Forelimb muscle (tissue), 1 donor: ENCODE results near the gene MAN2B1. TPM values are rescaled to one million over a fixed set of nuclear protein-coding genes. Genes with fewer than 3 reads are reported as not detected.
"Not testable (repeated sequence)": the region's sequence is repeated elsewhere in the genome, so short reads cannot be mapped to it uniquely, and the experiment has no call there.

ENCODE experiments used
- DNase-seq: peaks from one replicate; pipeline ENCODE4 v3.0.0-alpha.2; 2013; ENCODE audit warnings: low read depth
- polyA plus RNA-seq: library from polyadenylated mRNA; unstranded; fragments of 120-200 nt; gene quantifications from one replicate; pipeline ENCODE4 v1.2.1, GENCODE V29; 2013; ENCODE audit not compliant: insufficient read length

Gene MAN2B1
- polyA plus RNA-seq, 1 donor = 23.4 TPM

DNA sequence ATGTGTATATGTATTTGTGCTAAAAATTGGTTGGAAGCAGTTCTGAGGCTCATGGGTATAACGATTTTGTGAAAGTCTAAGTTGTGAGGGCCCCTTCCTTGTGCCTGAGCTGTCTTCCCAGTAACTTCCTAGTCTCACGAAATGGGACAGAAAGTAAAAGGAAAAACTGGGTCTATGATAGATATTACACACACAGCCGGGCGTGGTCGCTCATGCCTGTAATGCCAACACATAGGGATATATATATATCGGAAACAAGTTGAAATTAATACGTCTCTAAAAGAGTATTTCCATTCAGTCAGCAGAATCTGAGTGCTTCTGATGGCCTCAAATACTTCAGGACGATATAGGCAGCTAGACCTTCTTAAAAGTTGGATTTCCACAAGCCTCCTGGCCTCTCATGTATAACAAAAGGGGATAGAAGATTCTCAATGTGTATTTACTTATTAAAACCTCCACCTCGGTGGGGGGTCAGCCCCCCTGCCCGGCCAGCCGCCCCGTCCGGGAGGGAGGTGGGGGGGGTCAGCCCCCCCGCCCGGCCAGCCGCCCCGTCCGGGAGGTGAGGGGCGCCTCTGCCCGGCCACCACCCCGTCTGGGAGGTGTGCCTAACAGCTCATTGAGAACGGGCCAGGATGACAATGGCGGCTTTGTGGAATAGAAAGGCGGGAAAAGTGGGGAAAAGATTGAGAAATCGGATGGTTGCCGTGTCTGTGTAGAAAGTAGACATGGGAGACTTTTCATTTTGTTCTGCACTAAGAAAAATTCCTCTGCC lies 45.1 kb downstream of the MAN2B1 start:
- not testable (repeated sequence) for DNase-seq

DNA sequence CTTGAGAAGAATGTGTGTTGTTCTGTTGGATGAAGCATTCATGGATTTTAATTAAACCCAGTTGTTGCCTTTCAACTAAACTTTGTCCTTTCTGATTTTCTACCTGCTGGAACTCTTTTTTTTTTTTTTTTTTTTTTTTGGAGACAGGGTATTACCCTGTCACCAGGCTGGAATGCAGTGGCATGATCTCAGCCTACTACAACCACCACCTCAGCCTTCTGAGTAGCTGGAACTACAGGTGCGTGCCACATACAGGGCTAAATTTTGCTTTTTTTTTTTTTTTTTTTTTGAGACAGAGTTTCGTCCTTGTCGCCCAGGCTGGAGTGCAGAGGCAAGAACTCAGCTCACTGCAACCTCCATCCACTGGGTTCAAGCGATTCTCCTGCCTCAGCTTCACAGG lies 48.9 kb downstream of the MAN2B1 start:
- DNase-seq = no peak

DNA sequence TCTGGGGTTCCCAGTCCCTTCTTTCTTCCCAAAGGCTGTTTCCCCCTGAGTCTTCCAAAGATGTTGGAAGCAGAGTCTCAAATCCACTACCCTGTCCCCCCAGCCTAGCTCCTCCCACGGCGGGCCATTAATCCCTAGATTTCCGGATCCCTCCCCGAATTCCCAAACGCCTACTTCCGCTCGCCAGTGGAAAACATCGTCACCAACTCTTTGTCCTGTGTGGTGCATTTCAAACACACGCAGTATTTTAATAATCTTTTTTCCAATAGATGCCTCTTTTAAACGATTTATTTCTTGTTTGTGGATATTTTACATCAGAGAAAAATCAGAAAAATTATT lies 55.2 kb downstream of the MAN2B1 start:
- DNase-seq = peak; percentile 59

DNA sequence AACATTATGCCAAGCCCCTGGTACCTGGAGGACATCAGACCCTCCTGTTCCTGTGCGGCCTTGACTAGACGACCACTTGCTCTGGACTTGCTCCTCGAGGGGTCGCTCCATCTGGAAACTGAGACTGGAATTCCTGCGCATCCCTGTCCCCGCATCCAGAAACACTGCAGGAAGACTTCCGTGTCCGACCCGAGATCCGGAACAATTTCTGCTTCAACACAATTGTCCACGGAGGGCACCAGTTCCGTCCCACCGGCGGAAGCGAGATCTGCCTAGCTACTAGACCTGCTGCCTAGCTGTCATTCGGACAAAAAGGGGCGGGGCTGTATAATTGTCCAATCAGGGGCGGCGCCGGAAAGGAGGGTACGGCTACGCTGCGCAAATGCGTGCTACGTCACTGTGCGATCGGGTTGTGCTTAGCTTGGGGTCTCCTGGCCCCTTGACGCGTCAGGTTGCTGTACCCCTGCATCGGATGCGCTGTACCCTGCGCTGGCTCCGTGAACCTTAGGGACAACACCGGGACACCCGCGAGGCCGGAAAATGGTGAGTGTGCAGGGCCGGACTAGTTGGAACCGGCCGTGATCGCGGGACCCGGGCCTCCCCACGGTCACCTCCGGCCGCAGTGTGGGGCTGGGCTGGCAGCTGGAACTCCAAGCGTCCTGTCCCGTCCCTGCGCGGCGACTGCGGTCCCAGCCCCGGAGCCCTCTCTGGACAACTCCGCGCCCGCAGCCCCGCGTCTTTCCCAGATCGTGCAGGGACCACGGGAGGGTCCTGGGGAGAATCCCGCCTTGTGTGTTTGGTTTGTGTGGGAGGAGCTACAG lies 55.8 kb downstream of the MAN2B1 start, which contains the start of the genes ZNF490 and ZNF791:
Gene ZNF490 (minus strand): TSS at position 274 of the 821 bp plus-strand sequence. CDS start 133 bp downstream, at position 141.
Gene ZNF791 (plus strand): TSS at position 381 of the 821 bp plus-strand sequence. CDS start 160 bp downstream, at position 541.
- peak; percentile 94 for DNase-seq

DNA sequence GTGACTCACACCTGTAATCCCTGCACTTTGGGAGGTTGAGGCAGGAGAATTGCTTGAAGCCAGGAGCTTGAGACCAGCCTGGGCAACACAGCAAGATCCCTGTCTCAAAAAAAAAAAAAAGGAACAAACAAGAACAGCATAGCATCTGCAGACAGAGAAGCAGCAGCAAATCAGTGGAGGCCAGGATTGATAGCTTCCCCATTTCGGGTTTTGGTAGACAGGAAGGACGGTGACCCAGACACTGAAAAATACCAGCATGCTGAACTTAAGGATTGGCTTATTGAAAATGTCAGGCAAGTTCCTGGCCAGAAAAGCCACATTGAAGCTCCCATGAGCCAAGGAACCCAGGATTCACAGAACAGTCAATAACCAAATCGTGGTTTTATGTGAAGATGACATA lies 58.9 kb downstream of the MAN2B1 start:
- no peak for DNase-seq

DNA sequence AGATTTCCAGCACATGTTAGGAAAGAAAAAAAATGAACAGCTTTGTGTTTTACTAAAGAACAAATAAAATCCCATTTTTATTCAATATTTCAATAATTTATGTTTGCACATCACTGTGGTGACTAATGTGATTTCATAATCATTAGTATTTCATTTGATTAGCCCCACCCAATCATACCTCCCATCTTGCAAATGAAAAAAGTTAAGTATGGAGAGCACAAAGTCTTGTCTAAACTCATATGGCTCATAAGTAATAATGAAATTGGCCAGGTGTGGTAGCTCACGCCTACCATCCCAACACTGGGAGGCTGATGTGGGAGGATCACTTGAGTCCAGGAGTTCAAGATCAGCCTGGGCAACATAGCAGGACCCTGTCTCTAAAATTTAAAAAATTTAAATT lies 59.7 kb downstream of the MAN2B1 start:
- no peak for DNase-seq

DNA sequence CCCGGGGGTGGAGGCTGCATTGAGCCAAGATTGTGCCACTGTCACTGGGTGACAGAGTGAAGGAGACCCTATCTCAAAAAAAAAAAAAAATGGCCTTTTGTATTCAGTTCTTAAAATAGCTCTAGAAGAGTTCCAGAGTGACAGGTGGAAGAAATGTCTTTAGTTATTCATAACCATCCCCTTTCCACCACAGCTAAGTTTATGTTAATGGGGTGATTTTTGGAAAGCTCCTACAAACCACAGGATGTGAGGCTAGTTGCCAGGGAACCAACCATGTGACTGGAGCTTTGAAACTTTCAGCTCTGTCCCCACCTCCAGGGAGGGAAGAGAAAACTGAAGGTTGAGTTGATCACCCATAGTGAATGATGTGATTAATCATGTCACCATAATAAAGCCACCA lies 62.8 kb downstream of the MAN2B1 start:
- DNase-seq = no peak

DNA sequence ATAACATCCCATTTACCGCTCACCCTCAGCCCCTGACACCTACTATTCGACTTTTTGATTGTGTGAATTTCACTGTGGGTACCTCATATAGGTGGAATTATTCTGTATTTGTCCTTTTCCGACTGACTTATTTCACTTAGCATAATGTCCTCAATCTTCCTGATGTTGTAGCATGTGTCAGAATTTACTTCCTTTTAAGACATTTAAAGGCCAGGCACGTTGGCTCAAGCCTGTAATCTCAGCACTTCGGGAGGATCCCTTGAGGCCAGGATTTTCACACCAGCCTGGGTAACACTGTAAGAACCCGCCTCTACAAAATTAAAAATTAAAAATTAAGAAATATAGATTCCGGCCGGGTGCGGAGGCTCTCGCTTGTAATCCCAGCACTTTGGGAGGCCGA lies 68.9 kb downstream of the MAN2B1 start:
- no peak for DNase-seq

DNA sequence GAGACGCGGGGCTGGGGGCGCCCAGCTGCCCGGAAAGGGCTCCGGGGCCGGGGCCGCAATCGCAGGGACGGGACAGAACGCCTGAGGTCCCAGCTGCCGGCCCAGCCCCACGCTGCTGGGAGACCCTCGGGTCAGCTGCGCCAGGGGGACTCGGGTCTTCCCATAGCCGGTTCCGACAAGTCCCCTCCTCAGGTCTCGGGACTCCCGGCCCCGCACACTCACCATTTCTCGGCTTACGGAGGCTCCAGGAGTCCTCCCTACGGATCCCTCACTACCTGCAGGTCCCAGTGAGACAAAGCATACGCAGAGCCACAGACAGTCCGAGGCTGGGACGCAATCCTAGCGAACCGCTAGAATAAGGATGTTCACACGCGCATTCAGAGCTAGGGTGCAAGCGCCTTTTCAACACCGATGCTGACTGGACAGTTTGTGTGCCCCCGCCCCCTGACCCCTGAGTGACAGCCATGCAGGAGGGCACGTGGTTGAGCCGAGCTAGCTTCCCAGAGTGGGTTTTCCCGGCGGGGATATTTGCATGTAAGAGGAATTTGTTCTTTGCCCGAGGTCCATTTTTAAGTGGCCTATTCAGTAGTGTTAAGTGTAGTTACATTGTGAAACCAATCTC lies 69.5 kb downstream of the MAN2B1 start:
- no peak for DNase-seq

Other genes starting within 250 kb of the MAN2B1 start
- 3.5 TPM for gene ZNF443, start 225.7 kb downstream of the MAN2B1 start, polyA plus RNA-seq
- 2.7 TPM for gene ZNF709, start 181.9 kb downstream of the MAN2B1 start, polyA plus RNA-seq
- 4.6 TPM for gene ZNF564, start 115.3 kb downstream of the MAN2B1 start, polyA plus RNA-seq
- gene ZNF490, start 55.9 kb downstream of the MAN2B1 start, polyA plus RNA-seq = 2.6 TPM
- 14.4 TPM for gene ZNF791, start 55.8 kb downstream of the MAN2B1 start, polyA plus RNA-seq
- 12.4 TPM for gene WDR83, start 65 bp upstream of the MAN2B1 start, polyA plus RNA-seq
- 58.9 TPM for gene DHPS, start 15.1 kb upstream of the MAN2B1 start, polyA plus RNA-seq
- not detected for gene GNG14, start 21.3 kb upstream of the MAN2B1 start, polyA plus RNA-seq
- 3.7 TPM for gene FBXW9, start 29.9 kb upstream of the MAN2B1 start, polyA plus RNA-seq
- gene TNPO2, start 57.2 kb upstream of the MAN2B1 start, polyA plus RNA-seq = 53.9 TPM
- 199 TPM for gene TRIR, start 67.9 kb upstream of the MAN2B1 start, polyA plus RNA-seq
- gene GET3, start 70.8 kb upstream of the MAN2B1 start, polyA plus RNA-seq = 42.4 TPM
- not detected for gene BEST2, start 85.0 kb upstream of the MAN2B1 start, polyA plus RNA-seq
- 30.9 TPM for gene HOOK2, start 108.8 kb upstream of the MAN2B1 start, polyA plus RNA-seq
- 32.1 TPM for gene JUNB, start 124.7 kb upstream of the MAN2B1 start, polyA plus RNA-seq
- gene PRDX2, start 135.1 kb upstream of the MAN2B1 start, polyA plus RNA-seq = 162 TPM
- 3.0 TPM for gene THSD8, start 135.3 kb upstream of the MAN2B1 start, polyA plus RNA-seq
- 17.3 TPM for gene RNASEH2A, start 139.8 kb upstream of the MAN2B1 start, polyA plus RNA-seq
- gene RTBDN, start 167.8 kb upstream of the MAN2B1 start, polyA plus RNA-seq = not detected
- 0.52 TPM for gene MAST1, start 171.8 kb upstream of the MAN2B1 start, polyA plus RNA-seq
- gene DNASE2, start 214.7 kb upstream of the MAN2B1 start, polyA plus RNA-seq = 8.2 TPM
- 0.42 TPM for gene KLF1, start 220.5 kb upstream of the MAN2B1 start, polyA plus RNA-seq
- 39.4 TPM for gene GCDH, start 224.4 kb upstream of the MAN2B1 start, polyA plus RNA-seq